GM19043 (cell line): ENCODE data around the gene CCNC.
"Not testable (repeated sequence)": the region's sequence is repeated elsewhere in the genome, so short reads cannot be mapped to it uniquely, and the experiment has no call there.

Experiments
- ATAC-seq: cut with Tn5 transposase; IDR thresholded peaks from one replicate; pipeline ENCODE4 v1.9.1; 2021; ENCODE audit warnings: low read depth; ENCODE audit not compliant: unreplicated experiment

The CCNC gene

DNA sequence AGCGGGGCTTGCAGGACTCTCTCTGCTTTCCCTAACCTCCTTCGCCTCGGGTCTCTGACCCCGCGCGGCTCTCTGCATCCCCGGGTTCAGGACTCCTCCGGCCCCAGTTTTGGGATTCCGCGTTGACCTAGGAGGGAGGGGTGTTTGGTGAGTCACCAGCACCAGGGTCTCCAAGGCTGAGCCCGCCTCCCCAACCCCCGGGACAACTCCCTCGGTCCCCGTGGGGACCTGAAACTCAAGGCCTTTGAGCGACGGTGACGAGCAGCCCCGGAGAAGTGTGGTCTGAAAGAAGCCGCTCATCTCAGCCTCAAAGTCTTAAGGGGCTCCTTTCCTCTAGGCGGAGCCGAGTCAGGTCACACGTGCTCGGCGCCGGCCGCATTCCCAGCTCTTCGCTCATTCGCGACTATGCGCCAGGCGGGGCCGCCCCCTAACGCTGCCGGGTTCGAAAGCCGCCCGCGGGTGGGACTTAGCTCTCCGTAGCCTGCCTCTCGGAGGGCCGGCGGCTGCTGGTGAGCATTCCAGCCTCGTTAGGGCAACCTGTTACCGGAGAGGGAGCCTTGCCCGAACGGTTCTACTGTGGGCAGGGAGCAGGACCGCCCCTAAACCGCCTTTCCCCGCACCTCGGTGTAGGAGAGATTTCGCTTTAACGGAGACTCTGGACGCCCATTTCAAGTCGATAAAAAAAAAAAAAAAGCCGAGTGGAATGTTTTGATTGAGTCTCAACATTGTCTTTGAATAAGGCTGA, 35.1 kb upstream of the CCNC start:
- no peak for ATAC-seq

DNA sequence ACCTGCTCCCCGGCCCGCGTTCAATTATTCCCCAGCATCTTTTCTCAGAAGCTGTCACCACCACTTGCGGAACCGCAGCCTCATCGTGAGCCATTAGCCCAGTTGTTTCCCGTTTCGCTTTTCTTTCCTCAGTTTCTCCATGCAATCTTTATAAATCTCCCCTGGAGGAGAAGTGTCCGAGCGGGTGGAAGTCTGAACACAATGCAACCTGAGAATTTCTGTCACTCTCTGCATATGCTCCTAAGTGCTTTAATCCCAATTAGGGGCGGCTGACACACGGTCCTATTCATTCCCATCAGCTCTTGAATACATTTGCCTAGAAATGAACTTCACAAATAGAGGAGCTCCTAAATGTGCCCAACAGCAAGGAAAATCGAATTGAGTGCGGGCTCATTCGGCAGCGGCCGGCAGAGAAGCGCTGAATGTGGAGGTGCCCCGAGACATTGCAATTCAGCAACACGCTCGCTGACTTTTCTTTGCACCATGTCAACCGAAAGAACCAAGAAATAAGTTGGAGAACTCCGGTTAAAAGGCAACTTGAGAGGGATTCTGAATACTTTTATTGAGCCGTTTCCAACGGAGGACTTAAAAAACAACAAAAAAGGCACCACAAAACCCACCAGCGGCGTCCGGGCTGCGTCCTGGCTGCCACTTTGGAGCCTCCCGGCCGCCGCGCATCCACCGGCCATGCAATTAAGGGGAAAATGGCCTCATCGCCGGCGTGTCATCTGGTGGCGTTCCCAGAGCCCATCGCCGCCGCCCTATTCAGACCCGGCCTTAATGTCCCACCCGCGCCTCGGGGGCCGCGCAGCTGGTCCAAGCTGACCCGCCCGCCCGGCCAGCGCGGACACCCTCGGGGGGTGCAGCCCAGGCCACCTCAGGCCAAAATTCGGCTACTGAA, 34.3 kb upstream of the CCNC start:
- no peak for ATAC-seq

DNA sequence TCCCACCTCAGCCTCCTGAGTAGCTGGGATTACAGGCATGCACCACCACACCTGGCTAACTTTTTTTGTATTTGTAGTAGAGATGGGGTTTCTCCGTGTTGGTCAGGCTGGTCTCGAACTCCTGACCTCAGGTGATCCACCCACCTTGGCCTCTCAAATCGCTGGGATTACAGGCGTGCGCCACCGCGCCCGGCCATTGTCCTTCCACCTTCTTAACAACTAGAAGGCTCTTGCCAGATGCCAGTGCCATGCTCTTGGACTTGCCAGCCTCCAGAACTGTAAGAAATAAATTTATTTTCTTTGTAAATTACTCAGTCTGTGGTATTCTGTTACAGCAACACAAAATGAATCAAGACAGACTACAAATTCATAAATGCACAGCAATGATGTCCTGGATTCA, 26.2 kb upstream of the CCNC start:
- not testable (repeated sequence) for ATAC-seq

DNA sequence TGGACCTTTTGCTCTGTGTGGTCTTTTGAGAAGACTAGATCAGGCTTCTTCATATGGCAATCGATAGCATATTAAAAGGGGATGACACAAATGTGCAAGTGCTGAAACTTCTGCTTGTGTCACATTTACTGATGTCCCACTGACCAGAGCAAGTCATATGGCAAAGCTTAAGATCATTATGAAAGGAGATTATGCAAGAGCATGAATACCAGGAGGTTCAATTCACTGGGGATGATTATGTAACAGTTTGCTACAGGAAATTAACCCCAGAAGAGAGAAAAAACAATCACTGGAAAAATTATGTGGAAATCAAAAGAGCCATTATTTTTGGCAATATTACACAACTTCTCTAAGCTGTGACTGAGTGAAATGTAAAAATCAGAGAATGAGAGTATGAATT, 24.4 kb upstream of the CCNC start:
- no peak for ATAC-seq

DNA sequence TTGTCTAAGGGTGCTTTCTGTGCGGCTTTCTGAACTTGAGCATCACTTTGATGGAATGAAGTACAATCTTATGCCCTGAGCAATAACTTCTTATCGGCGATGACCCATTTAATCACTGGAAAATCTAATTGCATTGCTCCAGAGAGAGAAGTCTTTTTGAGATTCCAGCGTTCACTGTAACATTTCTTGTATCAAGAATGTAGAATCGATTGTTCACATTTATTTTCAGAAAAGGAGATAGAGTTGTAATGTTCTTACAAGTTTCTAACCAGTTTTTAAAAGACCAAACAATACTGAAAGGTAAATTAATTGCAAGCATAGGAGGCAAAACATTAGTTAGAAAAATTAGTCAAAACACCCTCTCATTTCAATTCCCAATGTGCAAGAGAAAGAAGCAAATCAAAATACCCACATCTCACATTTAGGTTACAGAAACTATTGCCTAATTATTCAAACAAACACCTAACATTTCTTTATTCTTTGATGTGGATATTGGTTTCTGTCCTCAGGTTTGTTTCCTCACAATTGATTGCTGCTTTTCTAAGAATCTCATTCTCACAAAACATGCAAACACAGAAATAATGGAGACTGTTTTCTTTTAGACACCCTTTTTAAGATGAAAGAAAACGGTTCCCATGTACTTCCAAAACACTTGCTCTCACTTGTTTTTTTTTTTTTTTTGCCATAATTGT, 23.4 kb upstream of the CCNC start:
- no peak for ATAC-seq

DNA sequence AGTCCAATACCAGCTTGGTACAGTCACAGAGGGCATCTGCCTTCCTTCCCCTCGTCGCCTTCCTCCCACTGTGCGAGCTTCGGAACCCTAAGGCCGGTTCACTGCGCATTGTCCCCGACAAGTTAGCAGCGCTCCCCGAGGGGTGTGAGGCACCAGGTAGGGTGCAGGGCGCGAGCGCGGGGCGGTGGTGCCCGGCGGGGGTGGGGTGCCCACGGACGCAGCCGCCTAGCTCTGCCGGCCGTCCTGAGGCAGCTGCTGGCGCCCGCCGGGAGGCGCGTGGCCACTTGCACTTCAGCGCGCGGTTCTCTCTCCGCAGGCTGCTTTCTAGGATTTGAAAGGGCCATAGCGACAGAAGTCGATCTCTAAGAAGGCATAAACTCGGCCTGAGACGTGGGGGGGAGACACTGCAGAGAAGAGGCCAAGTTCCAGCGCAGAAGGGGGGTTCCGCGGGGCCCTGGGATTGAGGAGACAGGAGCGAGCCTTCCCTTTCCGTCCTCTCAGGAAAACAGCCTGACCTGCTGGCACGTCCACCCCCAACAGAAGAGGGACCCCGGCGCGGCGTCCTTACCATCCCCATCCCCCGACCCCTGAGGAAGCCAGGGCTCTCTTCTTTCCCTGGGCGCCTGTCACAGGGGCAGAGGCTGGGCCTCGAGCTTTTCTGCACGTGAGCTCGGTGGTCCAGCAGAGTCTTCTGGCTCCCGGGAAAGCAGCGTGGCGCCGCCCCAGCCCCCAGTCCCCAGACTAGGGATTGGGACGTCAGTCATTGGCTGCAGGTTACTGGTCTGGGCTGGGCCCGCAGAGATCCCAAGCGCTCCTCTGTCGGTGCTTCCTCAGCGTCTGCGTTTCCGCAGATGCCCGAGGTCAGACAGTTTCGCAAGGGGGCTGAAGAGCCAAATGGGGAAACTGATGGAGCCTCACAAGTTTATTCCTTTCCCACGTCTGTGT, 22.5 kb upstream of the CCNC start:
- no peak for ATAC-seq

DNA sequence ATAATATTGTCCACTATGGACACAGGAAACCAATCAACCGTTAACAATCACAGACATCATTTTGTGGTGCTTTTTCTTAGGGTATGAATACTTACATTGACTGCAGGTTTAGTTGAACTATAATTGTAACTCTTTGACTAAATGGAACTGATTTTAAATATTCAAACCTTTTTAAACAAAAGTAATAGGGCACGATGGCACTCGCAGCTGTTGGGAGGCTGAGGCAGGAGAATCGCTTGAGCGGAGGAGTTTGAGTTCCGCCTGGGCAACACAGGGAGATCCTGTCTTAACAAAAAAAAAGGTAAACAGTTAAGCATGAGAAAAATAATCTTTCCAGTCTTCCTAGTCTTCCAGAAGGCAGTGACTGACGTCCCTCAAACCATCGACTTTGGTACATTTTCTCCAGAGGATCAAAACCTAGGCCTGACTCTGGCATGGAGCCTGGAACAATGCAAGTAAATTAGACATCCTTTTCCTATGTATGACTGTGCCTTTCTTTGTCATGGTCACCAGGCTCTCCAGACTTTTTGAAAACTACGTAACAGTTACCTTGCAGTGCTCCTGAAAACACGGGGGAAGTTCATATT, 21.5 kb upstream of the CCNC start:
- no peak for ATAC-seq

DNA sequence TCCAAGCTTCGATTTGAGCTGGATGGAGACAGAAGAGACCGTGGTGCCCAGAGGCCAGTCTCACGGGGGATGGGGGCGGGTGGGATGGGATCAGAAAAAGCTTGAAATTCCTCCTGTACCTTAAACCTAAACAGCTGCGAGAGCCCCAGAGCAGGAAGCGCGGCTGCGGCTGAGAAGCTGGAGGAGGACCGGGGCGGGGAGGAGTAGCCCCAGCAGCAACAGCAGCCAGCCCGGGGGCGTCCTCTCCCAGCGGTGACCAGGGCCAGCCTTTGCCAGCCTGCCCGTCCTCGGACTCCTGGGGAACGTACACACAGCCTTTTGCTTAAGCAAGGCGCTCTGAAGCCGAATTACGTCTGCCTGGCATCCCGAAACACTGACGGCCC, 20.8 kb upstream of the CCNC start:
- peak; percentile 20 for ATAC-seq

DNA sequence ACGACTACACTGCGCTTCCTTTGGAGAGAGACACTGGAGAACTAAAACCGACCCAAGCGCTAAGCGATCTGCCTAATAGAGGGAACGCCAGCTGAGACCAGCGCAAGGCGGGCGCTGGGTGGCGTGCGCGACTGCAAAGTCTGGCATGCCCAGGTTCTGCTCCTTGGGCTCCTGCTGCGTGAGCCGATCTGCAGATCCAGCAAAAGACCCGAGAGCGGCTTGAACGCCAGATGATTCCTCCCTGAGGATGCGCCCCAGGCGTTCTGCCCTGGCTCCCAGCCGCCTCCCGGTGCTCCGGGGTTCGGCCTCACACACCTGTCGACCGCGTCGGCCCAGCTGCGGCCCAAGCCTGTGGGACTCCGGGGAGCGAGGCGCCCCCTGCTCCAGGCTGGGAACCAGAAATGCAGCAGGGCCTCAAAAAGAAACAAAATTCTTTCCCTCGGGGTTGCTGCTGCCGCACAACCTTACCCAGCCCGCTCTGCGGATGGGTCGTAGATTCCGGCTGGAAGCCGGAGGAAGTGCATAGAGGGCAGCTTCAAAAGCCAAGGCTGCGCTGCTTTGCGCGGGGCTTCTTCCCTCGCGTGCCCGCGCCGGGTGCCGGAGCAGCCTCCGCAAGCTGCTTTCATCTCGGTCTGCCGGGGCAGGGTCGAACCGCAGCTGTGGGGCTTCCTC, 20.3 kb upstream of the CCNC start:
- peak; percentile 90 for ATAC-seq

DNA sequence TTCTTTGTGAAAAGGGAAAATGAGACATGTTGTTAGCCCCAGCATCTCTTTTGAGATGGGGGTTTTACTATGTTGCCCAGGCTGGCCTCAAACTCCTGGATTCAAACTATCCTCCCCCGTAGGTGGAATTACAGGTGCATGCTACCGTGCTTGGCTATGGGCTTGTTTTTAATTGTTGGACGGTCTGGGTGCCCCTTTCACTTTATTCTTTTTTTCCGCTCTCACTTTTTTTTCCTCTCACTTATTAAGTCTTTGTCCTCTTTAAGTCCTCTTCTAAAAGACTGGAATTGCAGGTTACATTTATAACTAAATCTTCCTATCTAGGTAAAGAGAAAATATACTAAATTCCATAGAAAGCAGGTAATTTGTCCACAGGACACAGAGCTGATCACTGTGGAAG, 19.3 kb upstream of the CCNC start:
- ATAC-seq, result no peak

DNA sequence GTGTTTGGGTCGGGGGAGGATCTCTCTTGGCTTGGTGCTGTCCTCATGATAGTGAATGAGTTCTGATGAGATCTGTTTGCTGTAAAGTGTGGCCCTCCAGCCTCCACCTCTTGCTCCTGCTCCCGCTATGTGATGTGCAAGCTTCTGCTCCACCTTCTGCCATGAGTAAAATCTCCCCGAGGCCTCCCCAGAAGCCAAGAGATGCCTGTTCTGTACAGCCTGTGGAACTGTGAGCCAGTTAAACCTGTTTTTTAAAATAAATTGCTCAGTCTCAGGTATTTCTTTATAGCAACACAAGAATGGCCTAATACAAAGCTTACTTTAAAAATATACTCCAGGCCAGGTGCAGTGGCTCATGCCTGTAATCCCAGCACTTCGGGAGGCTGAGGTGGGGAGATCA, 11.3 kb upstream of the CCNC start:
- no peak for ATAC-seq

DNA sequence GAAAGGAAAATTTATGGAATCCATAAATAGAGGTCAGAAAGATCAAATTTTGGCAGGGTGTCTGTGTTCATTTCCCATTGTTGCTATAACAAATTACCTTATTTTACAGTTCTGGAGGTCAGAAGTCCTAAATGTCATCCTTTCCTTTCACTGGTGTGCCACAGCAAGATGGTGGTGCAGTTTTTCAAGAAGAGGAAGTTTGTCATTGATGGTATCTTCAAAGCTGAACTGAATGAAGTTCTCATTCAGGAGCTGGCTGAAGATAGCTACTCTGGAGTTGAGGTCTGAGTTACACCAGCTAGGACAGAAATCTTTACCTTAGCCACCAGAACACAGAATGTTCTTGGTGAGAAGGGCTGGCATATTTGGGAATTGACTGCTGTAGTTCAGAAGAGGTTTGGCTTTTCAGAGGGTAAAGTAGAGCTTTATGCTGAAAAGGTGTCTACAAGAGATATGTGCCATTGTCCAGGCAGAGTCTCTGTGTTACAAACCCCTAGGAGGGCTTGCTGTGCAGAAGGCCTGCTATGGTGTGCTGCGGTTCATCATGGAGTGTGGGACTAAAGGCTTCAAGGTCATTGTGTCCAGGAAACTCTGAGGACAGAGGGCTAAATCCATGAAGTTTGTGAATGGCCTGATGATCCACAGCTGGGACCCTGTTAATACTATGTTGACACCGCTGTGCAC, 7.2 kb upstream of the CCNC start:
- no peak for ATAC-seq

DNA sequence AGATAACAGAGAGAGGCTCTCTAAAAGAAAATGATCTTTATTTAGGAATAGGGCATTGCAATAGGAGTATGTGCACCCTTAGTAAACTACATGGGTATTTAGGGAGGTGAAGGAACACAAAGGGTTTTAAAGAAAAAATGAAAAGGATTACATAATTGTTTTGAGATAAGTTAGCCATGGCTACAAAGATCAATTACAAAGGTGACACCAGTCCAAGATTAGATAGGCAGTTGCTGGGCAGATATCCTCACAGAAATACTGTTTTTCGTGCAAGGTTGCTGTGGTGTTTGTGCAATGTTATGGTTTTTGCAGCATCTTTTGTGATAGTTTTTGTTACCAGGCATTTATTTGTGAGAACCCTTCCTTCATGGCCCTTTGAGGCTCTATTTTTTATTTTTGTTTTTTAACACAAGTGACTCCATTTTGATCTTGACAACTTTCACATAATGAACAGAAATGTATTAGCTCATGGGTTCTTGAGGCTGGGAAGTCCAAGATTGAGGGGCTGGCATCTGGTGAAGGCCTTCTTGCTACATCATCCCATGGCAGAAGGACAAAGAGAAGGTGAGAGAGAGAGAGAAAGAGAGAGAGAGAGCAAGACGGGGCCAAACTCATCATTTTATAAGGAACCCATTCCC, 5.6 kb upstream of the CCNC start:
- no peak for ATAC-seq

DNA sequence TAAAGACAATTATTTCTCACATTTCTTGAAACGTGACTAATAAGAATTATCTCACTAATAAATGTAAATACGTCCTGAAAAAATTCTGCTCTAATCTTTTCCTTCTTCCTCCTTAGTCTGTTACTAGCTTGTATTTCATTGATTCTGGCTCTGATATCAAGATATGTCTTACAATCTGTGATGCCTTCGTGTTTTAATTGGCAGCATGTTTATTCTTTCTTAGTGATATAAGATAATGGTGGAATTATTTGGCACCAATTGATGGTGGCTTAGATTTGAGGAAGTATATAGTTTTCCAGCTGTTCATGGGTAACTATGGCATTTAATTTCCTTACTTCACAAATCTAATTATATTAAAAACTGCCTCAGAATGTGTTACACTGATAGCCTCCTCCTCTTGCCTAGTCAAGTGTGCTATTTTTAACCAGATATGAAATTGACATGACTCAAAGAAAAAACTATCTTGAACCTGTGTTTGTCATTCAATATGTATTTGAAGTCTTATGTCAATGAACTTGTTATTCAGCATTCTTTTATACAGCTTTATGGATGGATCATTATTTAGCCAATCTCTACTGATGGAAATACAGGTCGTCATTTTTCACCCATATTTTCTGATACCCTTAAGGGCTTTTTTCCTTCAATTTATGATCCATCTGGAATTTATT, 5.3 kb downstream of the CCNC start:
- no peak for ATAC-seq

DNA sequence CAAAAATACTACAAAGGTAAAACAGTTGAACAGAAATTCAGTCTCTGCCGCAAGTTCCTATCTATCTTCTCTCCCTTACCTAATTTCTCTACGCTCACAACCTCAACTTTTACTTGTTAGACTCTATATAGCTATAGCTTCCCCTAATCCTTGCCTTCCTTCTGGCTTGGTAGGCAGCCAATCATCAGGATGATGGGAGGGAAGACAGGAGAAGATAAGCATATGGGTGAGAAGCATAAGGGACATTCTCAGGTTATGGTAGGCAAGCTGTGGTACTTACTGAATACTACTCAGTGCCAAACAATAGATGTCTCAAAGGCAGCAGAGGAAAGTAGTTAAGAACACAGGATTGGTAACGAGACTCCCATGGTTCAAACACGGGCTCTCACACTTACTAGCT, 7.8 kb downstream of the CCNC start:
- ATAC-seq, result no peak

DNA sequence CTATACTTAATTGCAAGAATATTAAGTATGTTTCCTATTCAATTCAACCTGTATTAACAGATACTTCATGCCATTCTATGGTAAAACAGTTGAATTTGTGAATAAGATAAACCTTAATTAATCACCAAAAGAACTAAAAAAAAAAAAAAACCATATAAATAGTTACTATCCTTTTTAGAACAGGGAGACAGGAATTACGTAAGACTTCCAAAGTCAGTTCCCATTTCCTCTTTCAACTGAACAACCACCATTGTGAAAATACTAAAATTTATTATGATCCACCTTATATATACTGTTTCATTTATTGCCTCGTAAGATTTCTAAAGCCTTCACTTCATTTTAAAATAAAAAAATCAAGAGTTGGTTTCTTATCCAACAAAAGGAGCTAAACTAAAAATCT, 9.4 kb downstream of the CCNC start:
- no peak for ATAC-seq

DNA sequence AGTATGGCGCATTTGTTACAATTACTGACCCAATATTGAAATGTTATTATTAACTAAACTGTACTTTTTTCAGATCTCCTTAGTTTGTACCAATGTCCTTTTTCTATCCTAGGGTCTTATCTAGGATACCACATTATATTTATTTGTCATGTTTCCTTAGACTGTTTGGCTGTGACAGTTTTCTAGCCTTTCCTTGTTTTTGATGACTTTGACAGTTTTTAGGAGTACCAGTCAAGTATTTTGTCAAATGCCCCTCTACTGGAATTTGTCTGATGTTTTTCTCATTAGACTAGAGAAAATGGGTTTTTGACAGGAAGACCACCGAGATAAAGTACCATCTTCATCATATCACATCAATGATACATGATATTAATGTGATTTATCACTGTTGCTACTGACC, 14.6 kb downstream of the CCNC start:
- ATAC-seq, result no peak
